ENCODE data around the gene AJUBA. TPM values are rescaled to one million over a fixed set of nuclear protein-coding genes. Genes with fewer than 3 reads are reported as not detected.
"Not testable (repeated sequence)": the region's sequence is repeated elsewhere in the genome, so short reads cannot be mapped to it uniquely, and the experiment has no call there.

Gene AJUBA
- total RNA-seq, 2 experiments from 2014 or later, result 0.90 to 1.0 TPM

- Mint-ChIP-seq H3K9me3 (no peaks in the 10 kb centered on the region), H3K27me3 (no peaks in the 10 kb centered on the region), H3K27ac (no peak overlapping the region), H3K4me3 (no peak overlapping the region), H3K4me1 (peaks cover 18% of the 10 kb centered on the region), H3K36me3 (peaks cover 4% of the 10 kb centered on the region)
- no peak for DNase-seq
These were observed 30.9 kb upstream of the AJUBA start for GRCh38 chr14:23013054-23013748.

DNA sequence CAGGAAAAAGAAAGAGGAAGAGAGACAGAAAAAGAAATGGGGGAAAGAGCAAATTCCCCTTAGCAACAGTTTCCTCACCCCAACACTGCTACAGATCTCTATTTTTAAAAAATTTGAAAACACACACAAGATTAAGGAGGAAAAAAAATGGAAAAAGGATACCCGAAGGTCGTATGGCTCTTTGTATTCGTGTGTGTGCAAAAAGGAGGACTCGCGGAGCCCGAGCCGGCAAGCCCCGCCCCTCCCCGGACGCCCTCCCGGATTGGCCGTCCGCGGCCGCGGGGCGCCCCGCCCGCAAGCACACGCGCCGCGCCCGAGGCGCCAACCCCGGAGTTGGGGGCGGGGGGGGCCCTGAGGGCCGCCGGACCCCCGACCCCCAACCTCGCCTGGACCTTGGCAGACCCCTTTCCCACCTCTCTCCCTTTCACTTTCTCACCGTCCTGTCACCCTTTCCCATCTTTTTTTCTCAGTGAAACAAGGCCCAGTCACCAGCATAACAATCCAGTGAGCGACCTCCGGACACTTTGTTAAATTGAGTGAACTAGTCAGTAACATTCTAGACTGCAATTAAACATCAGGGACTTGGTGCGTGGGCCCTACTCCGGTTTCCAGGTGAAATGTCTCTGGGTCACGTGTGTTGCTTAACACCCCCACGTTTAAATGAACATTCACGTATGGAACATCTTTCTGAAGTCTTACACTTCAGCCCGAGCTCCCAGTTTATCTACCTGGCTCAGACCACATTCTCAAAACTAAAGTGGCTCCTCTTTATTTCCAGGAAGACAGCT lies 27.8 kb upstream of the AJUBA start, which contains the start of gene C14orf93:
TSS of gene C14orf93 (minus strand) at position 205 of the 788 bp plus-strand sequence. CDS start 11,120 bp downstream, outside the sequence.
- Mint-ChIP-seq H3K36me3 (peaks cover 5% of the 10 kb centered on the region), H3K4me3 (peak within 1 kb of the TSS; percentile 88), H3K9me3 (no peaks in the 10 kb centered on the region), H3K4me1 (peaks cover 35% of the 10 kb centered on the region), H3K27me3 (no peaks in the 10 kb centered on the region), H3K27ac (peak within 1 kb of the TSS; percentile 92)
- peak; percentile 88 for DNase-seq

DNA sequence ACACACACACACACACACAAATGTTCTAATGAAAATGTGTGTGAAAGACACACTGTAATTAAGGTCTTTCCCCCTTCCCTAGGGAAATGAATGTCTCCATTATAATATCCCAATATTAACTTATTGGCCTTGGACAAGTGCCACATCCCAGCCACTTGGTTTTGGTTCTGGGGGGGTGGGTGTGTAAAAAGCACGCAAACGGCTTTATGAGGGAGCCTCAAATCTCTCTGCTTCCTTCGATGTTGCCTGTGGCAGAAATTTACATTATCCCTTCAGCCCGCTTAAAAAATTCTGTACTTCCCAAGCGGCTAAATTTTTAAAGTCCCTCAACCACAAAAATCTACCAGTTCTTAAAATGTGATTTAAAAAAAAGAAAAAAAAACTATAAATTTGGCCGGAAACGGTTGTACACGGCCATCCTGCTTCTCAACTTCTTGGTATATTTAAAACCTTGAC lies 27.2 kb upstream of the AJUBA start:
- Mint-ChIP-seq H3K4me3 (peak overlapping the region; percentile 88), H3K4me1 (peaks cover 35% of the 10 kb centered on the region), H3K27ac (peak overlapping the region; percentile 91), H3K36me3 (peaks cover 5% of the 10 kb centered on the region), H3K27me3 (no peaks in the 10 kb centered on the region), H3K9me3 (no peaks in the 10 kb centered on the region)
- no peak for DNase-seq

DNA sequence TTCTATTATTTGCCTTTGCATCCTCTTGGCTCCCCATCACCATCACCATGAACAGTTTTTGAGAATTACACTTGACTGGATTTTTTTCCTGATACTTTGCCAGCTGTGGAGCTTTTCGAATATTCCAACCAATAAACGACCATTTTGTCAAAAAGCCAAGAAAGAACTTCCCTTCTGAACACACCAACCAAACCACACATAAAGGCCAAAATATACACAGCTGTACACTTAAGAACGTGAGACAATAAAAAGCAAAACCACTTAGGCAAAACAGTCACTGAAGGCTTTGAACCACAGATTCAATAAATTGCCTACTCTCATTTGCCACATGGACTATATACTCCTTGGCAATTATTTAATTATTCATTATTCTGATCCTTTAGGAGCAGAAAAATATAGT lies 26.5 kb upstream of the AJUBA start:
- peaks cover 35% of the 10 kb centered on the region for H3K4me1 Mint-ChIP-seq
- H3K27ac Mint-ChIP-seq, result peak overlapping the region; percentile 22
- H3K4me3 Mint-ChIP-seq, result peak overlapping the region; percentile 88
- DNase-seq, result no peak
- no peaks in the 10 kb centered on the region for H3K27me3 Mint-ChIP-seq
- peaks cover 5% of the 10 kb centered on the region for H3K36me3 Mint-ChIP-seq
- H3K9me3 Mint-ChIP-seq, result no peaks in the 10 kb centered on the region

GRCh38 chr14:23006544-23007419 lies 24.4 kb upstream of the AJUBA start:
- peak; percentile 99 for DNase-seq

DNA sequence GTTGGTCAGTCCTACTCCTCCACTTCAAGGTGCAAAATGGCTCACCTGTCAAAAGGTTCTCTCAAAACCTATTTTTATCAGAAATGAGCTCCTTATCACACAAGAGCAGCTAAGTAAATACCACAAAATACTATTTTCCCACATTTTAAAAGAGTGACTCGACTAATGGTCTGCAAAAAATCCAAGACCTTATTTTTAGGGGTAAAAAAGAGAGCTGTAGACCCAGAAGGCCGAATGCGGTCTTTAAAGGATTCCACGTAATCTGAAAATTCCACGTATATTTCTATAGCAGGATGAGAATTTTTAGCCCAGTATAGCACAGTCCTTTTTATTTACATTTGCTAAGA lies 23.8 kb upstream of the AJUBA start:
- no peak for DNase-seq
- Mint-ChIP-seq H3K9me3 (no peaks in the 10 kb centered on the region), H3K27me3 (no peaks in the 10 kb centered on the region), H3K4me1 (peaks cover 35% of the 10 kb centered on the region), H3K36me3 (peaks cover 5% of the 10 kb centered on the region), H3K4me3 (peak overlapping the region; percentile 96), H3K27ac (peak overlapping the region; percentile 98)

More at GRCh38 chr14:23006544-23007419, 24.4 kb upstream of the AJUBA start:
- Mint-ChIP-seq H3K36me3 (peaks cover 5% of the 10 kb centered on the region), H3K4me1 (peaks cover 35% of the 10 kb centered on the region), H3K27me3 (no peaks in the 10 kb centered on the region), H3K27ac (peak overlapping the region; percentile 98), H3K4me3 (peak overlapping the region; percentile 96), H3K9me3 (no peaks in the 10 kb centered on the region)

DNA sequence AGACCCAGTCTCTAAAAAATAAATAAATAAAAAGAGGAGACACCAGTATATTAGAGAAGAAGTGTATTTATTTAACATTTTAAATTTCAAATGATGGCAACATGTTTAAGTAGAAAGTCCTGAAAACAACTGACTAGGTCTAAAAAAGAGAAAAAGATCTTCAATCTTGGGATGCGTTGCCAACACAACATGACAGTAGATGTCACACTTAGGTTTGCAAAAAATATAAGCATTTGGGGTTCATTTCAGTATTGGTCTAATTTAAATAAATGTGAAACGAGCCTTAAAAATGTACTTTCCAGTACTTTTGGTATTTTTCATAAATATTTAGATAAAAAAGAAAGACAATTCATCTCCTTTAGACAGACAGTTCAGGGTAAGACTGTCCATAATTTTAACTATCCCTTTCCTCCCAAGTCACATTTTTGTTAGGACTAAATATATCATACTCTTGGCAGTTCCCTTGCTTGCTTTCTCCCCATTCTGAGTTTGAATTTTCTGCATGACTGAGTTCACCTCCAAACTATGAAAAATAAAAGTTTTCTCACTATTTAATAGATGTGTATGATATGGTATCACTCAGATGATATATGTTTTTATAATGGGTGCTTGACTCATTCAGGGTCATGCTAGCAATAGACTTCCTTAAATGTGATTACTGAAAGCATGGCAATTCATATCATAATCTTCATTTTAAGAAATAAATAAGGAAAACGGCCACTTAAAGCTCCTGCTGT lies 23.3 kb upstream of the AJUBA start:
- Mint-ChIP-seq H3K36me3 (peaks cover 5% of the 10 kb centered on the region), H3K9me3 (no peaks in the 10 kb centered on the region), H3K27me3 (no peaks in the 10 kb centered on the region), H3K4me3 (peak overlapping the region; percentile 96), H3K27ac (peak overlapping the region; percentile 98), H3K4me1 (peaks cover 38% of the 10 kb centered on the region)
- no peak for DNase-seq

DNA sequence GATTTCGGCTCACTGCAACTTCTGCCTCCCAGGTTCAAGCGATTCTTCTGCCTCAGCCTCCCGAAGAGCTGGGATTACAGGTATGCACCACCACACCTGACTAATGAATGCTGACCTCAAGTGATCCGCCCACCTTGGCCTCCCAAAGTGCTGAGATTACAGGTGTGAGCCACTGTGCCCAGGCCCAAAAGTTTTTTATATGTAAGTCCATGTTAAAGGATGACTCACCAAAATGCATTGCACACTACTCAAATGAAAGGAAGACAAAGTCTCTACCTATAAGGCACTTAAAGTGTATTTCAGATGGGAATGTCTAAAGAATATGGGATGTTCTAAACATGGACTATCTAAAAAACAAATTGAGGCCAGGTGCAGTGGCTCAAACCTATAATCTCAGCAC lies 21.9 kb upstream of the AJUBA start:
- H3K4me3 Mint-ChIP-seq, H3K9me3 Mint-ChIP-seq, DNase-seq, H3K27ac Mint-ChIP-seq, H3K27me3 Mint-ChIP-seq, H3K36me3 Mint-ChIP-seq: not testable (repeated sequence)
- peaks cover 30% of the 10 kb centered on the region for H3K4me1 Mint-ChIP-seq

DNA sequence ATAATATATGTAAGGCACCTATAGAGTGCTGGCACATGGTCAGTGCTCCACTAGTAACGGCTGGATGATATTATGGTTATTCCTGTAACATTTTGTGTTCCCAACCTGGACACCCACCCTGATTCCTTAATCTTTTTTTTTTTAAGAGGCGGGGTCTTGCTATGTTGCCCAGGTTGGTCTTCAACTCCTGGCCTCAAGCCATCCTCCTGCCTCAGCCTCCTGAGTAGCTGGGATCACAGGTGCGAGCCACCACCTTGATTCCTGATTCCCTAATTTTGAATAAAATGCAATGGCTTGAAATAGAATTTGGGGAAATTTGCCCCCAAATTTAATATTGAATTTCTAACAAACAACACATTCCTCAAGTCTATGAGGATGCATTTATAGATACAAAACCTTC lies 20.2 kb upstream of the AJUBA start:
- no peak overlapping the region for H3K4me3 Mint-ChIP-seq
- no peak overlapping the region for H3K27ac Mint-ChIP-seq
- H3K9me3 Mint-ChIP-seq, result no peaks in the 10 kb centered on the region
- peaks cover 16% of the 10 kb centered on the region for H3K4me1 Mint-ChIP-seq
- peaks cover 2% of the 10 kb centered on the region for H3K36me3 Mint-ChIP-seq
- DNase-seq, result no peak
- H3K27me3 Mint-ChIP-seq, result no peaks in the 10 kb centered on the region

GRCh38 chr14:23000860-23001259 lies 18.5 kb upstream of the AJUBA start:
- no peak overlapping the region for H3K4me3 Mint-ChIP-seq
- DNase-seq, result no peak
- H3K27ac Mint-ChIP-seq, result no peak overlapping the region
- H3K4me1 Mint-ChIP-seq, result peaks cover 5% of the 10 kb centered on the region
- H3K27me3 Mint-ChIP-seq, result no peaks in the 10 kb centered on the region
- H3K36me3 Mint-ChIP-seq, result no peaks in the 10 kb centered on the region
- H3K9me3 Mint-ChIP-seq, result no peaks in the 10 kb centered on the region

DNA sequence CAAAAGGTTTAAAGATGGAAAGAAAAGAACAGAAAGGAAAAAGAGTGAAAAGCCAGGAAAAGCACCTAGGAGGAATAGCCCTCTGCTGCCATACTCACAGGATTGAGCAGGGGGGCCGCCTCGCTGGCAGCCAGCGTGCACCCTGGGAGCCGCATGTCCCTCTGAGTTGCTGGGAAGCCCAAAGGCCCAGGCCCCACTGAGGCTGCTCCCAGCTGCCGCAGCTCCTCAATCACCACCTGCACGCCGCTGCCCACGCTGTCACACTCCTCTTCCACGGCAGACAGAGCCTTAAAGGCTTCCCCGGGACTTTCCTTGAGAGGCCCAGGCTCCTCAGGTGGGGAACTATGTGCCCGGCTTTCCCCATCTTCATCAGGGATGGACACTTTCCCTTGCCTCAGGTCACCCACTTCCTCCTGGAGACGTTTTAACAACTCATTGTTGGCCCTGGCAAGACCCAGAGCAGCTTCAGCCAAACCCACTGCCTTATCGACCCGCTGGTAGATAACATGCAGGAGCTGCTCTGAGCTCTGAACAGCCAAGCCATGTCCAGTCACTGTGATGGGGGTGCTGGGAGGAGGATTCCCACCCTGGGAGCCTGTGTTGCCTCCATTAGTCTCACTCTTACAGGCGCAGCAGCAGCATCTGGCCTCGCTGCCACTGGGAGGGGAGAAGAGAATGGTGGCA lies 16.1 kb upstream of the AJUBA start:
- Mint-ChIP-seq H3K4me1 (peaks cover 7% of the 10 kb centered on the region), H3K27ac (no peak overlapping the region), H3K36me3 (no peaks in the 10 kb centered on the region), H3K27me3 (no peaks in the 10 kb centered on the region), H3K4me3 (no peak overlapping the region), H3K9me3 (no peaks in the 10 kb centered on the region)
- DNase-seq, result no peak

DNA sequence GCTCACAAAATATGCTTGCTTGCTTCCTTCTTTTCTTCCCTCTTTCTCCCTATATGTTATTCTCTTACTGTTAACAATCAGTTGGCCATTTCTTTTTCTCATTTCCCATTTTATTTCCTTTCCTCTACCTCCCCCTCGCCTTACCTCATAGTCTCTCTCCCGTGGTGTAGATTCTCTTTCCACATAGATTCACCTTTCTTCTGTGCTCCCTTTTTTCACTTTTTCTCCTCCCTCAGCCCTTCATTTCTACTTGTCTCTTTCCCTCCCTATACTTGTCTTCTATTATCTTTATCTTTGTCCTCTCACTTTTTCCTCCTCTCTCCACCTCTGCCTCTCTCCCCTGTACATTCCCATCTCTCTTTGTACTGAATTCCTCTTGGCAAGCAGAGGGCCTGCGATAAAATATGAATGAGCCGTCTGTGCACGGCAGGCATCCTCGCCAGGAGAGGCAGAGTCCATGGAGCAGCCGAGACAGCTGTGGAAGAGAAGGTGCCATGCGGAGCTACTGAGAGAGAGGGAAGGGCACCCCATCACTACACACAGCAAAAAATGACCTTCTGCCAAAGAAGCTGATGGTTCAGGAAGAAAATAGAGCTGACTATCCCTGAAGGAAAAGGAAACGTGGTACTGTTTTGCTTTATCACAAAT lies 15.4 kb upstream of the AJUBA start:
- H3K27me3 Mint-ChIP-seq, result no peaks in the 10 kb centered on the region
- no peak overlapping the region for H3K4me3 Mint-ChIP-seq
- peaks cover 7% of the 10 kb centered on the region for H3K4me1 Mint-ChIP-seq
- H3K9me3 Mint-ChIP-seq, result no peaks in the 10 kb centered on the region
- DNase-seq, result no peak
- no peaks in the 10 kb centered on the region for H3K36me3 Mint-ChIP-seq
- no peak overlapping the region for H3K27ac Mint-ChIP-seq

GRCh38 chr14:22996768-22997654 lies 14.7 kb upstream of the AJUBA start:
- Mint-ChIP-seq H3K4me1 (peaks cover 7% of the 10 kb centered on the region), H3K27ac (no peak overlapping the region), H3K9me3 (no peaks in the 10 kb centered on the region), H3K36me3 (no peaks in the 10 kb centered on the region), H3K27me3 (no peaks in the 10 kb centered on the region), H3K4me3 (no peak overlapping the region)
- DNase-seq, result no peak

Measured in activated naive CD8-positive, alpha-beta T cell treated with anti-CD3 and anti-CD28 coated beads for 36 hours (primary cell).